SW480 (cell line): Measurements from ENCODE around the gene TACR1.
A peak's percentile ranks its signal among the peaks of the same experiment; 100 is the strongest.

Experiments used
- DNase-seq: peaks from one replicate; pipeline ENCODE4 v3.0.0-alpha.2; 2016; ENCODE audit warnings: low spot score

TACR1 gene

GRCh38 chr2:75047992-75048625, 151.2 kb downstream of the TACR1 start:
- peak; percentile 20 for DNase-seq

- DNase-seq, result peak; percentile 9
Observed at GRCh38 chr2:75047189-75047991, 151.9 kb downstream of the TACR1 start.

- no peak for DNase-seq
Observed at GRCh38 chr2:75045526-75046050, 153.7 kb downstream of the TACR1 start.

- no peak for DNase-seq
Observed at GRCh38 chr2:75044291-75044690, 155.0 kb downstream of the TACR1 start.

- DNase-seq, result no peak
Observed at GRCh38 chr2:75042823-75043222, 156.5 kb downstream of the TACR1 start.

GRCh38 chr2:75041731-75042600, 157.4 kb downstream of the TACR1 start:
- no peak for DNase-seq

- no peak for DNase-seq
Observed at GRCh38 chr2:75041226-75041625, 158.1 kb downstream of the TACR1 start.

GRCh38 chr2:75035444-75036353, 163.6 kb downstream of the TACR1 start:
- DNase-seq, result no peak

- no peak for DNase-seq
Observed at GRCh38 chr2:75033516-75033915, 165.8 kb downstream of the TACR1 start.

- no peak for DNase-seq
Observed at GRCh38 chr2:75031906-75032803, 167.2 kb downstream of the TACR1 start.

GRCh38 chr2:75031171-75031570, 168.1 kb downstream of the TACR1 start:
- no peak for DNase-seq

- no peak for DNase-seq
Observed at GRCh38 chr2:75030218-75031009, 168.9 kb downstream of the TACR1 start.

- DNase-seq, result no peak
Observed at GRCh38 chr2:75027886-75028285, 171.4 kb downstream of the TACR1 start.

GRCh38 chr2:75025633-75026380, 173.5 kb downstream of the TACR1 start:
- peak; percentile 15 for DNase-seq

- no peak for DNase-seq
Observed at GRCh38 chr2:75025216-75025615, 174.1 kb downstream of the TACR1 start.

GRCh38 chr2:75023666-75024455, 175.5 kb downstream of the TACR1 start:
- no peak for DNase-seq

- DNase-seq, result no peak
Observed at GRCh38 chr2:75022516-75022915, 176.8 kb downstream of the TACR1 start.

GRCh38 chr2:75021672-75022071, 177.6 kb downstream of the TACR1 start:
- no peak for DNase-seq
